GM18520 (cell line): ENCODE data around the gene SEMG2.

Source experiments
- ATAC-seq: cut with Tn5 transposase; IDR thresholded peaks from one replicate; pipeline ENCODE4 v1.9.1; 2021; ENCODE audit not compliant: unreplicated experiment

The SEMG2 gene

DNA sequence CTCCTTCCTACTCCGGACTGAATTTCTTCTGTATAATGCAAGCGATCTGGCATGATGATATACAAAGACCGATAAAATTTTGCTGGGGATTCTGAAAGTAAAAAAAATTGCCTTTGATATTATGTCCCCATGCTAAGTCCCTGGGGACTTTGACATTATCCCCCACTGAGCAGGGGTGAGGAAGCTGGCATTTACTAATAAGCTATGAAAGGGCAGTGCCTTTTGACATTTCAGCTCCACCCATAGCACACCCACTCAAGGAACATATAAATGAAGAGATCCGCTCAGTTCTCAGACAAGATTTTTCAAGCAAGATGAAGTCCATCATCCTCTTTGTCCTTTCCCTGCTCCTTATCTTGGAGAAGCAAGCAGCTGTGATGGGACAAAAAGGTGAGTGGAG, at the start of gene SEMG2:
Gene SEMG2, plus strand, starts transcription at position 298 of the 400 bp plus-strand sequence. Its CDS starts 17 bp downstream, at position 315.
- ATAC-seq: no peak

DNA sequence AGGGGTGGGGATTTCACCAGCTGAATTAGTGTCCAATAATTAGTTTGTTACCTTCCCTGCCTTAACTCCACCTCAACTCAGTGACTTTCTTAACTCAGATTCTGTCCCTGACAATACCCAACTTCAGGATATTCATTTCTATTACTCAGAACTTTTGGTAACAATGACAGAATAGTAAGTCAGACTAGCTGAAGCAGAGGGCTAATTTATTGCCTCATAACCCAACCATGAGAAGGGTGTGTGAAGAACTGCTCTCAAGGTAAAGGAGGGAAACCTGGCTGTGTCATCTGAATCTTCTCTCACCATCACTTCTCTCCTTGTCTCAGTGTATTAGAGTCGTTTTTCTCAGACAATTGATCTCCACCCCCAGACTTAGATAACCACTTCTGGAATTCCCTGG, 47.7 kb upstream of the SEMG2 start:
- no peak for ATAC-seq

DNA sequence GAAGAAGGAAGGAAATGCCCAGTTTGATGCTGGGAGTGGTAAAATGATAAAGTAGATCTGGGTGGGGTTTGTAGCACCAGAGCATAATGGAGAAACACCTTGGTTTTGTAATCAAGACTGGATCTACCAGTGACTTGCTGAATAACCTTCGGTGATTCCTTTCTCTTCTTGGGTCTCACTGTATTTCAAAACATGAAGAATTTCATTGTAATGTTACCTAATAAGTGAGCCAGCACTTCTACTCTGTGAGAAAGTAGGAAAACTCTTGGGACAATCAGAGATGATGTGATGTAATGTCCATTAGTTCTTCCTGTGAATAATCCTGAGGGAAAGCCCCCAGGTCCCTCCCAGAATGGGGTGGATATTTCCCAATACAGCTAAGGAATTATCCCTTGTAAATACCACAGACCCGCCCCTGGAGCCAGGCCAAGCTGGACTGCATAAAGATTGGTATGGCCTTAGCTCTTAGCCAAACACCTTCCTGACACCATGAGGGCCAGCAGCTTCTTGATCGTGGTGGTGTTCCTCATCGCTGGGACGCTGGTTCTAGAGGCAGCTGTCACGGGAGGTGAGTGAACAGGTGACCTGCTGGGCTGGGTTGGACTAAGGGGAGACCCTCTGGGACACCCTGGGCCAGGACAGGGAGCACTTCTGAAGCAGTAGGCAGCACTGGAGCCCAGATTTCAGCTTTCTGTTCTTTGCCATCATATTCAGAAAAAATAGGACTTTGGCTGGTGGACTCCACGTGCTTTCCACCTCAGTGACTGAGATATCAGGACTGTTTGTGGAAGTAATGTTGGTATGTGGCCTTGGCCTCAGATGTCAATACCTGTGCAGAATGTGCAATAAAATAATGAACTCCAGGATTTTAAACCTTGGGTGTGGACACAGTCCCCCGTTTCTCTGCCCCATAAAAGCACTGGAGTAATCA, 46.5 kb upstream of the SEMG2 start, which contains the start of gene PI3:
Gene PI3, plus strand, starts transcription at position 469 of the 931 bp plus-strand sequence. Its CDS starts 21 bp downstream, at position 490.
- ATAC-seq: no peak

DNA sequence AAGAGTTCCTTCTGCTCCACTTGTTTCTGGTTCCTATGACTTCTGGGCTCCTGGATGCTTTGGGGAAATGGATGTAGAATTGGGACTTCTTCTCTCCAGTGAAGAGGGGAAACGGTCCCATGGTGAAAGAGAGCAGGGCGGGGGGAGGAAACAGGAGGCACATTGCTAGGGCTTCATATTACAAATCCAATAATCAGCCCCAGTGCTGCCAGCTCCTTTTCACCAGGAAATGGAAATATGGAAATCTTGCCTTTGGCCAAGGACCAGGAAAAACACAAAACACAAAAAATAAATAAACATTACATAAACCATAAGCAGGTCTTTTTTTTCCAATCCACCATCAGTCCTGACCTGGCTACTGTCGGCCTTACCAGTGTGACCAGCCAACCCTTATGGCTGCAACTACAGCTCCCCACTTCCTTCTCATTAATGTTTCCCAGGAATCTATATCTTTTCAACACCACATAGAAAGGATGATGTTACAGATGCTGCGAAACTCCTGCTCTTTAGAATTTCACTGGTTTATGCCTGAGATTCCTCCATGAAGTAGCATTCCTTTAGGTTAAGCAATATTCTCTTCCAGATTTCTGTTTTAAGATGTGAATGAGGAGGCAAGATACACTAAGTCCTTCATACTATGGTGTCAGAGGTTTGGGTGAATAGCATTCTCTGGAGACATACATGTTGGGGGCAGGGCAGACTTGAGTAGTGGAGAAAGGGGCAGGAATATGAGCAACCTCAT, 44.5 kb upstream of the SEMG2 start:
- no peak for ATAC-seq

GRCh38 chr20:45179166-45179565, 42.0 kb upstream of the SEMG2 start:
- no peak for ATAC-seq

DNA sequence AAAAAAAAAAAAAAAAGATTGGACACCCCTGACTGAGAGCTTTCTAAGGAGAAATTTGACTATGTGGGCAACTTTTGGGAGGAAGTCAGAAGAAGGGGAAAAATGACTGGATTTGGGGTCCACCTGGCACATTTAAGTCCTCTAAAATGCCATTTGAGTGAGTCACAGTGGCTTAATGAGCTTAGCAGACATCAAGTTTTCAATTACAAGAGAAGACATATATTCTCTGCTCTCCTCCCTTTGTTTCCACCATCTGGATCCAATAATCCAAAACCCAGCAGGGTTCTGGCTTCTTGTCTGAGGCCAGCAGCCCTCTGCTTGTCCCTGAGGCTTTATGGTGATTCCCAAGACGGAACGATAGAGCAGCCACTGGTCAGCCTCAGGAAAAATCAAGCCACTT, 39.5 kb upstream of the SEMG2 start:
- no peak for ATAC-seq

- no peak for ATAC-seq
Measured at GRCh38 chr20:45183084-45183483, 38.1 kb upstream of the SEMG2 start.

GRCh38 chr20:45187693-45188092, 33.5 kb upstream of the SEMG2 start:
- ATAC-seq: no peak

- ATAC-seq: no peak
Measured at GRCh38 chr20:45189067-45189609, 32.0 kb upstream of the SEMG2 start.

DNA sequence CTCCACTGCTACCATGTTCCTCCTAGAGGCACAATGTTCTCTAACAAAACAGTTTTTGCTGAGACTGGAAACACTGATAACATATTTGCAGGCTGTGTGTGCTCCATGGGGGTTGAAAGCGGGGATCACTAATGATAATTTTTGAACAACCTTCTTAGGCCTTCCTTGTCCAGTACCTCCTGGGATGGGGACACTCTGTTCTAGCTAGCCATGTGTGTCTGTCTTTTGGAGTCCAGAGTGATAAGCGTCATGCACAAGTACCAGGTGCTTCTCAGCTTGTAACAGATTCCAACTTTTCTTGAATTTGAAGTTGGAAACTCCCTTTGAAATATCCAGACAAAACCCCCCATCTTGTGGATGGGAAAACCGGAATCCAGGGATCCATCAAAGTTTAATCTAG, 31.3 kb upstream of the SEMG2 start:
- ATAC-seq: no peak

DNA sequence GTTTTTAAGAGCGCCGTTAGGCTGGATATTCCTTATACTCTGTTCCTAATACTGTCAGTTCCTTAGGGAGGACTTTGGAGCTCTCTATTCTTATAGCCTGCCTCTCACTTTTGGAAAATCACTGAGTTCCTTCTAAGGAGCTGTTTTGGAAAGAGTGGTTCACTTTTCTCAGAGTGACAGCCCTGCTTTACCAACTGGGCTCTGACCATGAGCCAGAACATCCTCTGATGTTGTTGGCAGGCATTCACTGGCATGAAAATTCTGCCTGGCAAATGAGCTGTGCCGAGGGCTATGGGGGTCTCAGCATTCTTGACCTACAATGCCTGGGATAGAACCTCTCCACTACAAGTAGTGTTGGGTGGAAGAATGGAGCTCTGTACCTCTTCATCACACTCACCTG, 29.2 kb upstream of the SEMG2 start:
- no peak for ATAC-seq

GRCh38 chr20:45193331-45193730, 27.8 kb upstream of the SEMG2 start:
- no peak for ATAC-seq

- no peak for ATAC-seq
Measured at GRCh38 chr20:45206725-45207124, 14.4 kb upstream of the SEMG2 start, which contains the start of gene SEMG1. SEMG1 (plus strand) TSS chr20:45207033; CDS start chr20:45207054, 21 bp downstream.

GRCh38 chr20:45209924-45210323, 11.2 kb upstream of the SEMG2 start:
- ATAC-seq: no peak

DNA sequence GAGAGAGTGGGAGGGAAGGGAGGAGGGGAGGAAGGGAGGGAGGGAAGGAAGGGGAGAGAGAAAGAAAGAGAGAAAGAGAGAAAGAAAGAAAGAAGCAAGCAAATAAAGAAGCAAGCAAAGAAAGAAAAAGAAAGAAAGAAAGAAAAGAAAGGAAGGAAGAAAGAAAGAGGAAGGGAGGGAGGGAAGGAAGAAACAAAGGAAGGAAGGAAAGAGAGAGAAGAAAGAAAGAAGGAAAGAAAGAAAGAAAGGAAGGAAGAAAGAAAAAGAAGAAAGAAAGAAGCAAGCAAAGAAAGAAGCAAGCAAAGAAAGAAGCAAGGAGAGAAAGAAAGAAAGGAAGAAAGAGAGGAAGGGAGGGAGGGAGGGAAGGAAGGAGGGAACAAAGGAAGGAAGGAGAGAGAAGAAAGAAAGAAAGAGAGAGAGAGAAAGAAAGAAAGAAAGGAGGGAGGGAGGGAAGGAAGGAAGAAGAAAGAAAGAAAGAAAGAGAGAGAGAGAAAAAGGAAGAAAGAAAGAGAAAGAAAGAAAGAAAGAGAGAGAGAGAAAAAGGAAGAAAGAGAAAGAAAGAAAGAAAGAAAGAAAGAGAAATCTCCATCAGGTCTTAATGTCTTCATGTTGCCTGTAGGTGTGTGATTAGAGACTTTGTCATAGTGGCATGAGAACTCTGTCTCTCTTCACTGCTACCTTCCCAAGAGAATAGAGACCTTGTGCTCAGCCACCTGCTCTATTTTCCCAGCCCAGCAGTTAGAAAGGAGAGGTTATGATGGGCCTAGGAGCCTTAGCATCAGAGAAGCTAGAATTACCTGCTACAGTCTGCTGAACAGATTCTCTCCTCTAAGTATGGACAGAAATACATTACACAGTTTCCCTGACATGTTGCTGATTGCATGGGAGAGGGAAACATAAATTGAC, 9.4 kb upstream of the SEMG2 start:
- no peak for ATAC-seq

DNA sequence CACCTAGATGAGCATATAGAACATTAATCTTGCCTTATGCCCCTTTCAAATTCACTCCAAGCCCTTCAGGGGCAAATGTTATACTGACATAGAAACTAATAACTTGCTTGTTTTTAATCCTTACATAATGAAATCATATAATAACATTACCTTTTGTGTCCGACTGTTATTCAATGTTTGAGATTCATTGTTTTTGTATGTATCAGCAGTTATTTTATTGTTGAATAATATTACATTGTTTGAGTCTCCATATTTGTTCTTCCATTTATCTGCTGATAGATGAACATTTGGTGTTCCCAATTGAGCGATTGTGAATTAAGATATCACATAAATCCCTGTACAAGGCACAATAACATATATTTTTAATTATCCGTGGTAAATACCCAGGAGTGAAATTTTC, 8.3 kb upstream of the SEMG2 start:
- ATAC-seq: no peak

- ATAC-seq: no peak
Measured at GRCh38 chr20:45218124-45218523, 3.0 kb upstream of the SEMG2 start.

GRCh38 chr20:45218636-45219035, 2.5 kb upstream of the SEMG2 start:
- ATAC-seq: no peak

DNA sequence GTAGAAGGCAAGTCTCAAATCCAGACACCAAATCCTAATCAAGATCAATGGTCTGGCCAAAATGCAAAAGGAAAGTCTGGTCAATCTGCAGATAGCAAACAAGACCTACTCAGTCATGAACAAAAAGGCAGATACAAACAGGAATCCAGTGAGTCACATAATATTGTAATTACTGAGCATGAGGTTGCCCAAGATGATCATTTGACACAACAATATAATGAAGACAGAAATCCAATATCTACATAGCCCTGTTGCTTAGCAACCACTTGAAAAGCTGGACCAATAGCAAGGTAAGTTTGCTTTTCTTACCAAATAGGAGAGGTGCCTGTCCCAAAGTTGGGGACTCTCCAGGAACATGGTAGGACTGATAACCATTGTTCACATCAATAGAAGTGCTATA, 2.0 kb downstream of the SEMG2 start:
- ATAC-seq: no peak

DNA sequence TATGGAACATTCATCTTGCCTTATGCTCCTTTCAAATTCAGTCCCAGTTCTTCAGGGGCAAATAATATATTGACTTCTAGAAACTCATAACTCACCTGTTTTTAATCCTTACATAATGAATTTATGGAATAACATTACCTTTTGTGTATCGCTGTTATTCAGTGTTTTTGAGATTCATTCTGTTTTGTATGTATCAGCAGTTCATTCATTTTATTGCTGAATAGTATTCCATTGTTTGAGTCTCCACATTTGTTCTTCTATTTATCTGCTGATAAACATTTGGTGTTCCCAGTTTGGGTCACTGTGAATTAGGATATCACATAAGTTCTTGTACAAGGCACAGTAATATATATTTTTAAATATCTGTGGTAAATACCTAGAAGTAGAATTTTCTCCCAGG, 5.1 kb downstream of the SEMG2 start:
- ATAC-seq: no peak
